Mesenchymal stem cell (in vitro differentiated cells and primary cell): Measurements from ENCODE around the gene COL11A1.
A peak's percentile ranks its signal among the peaks of the same experiment; 100 is the strongest.

Experiments used
- DNase-seq: peaks from one replicate; pipeline ENCODE4 v3.0.0-alpha.2; 2013
- H2AFZ ChIP-seq: one replicate; pipeline ENCODE4 v1.6.1; 2013; ENCODE audit warnings: low read depth, mild to moderate bottlenecking, control low read depth, inconsistent platforms, low read length, moderate library complexity
- H2AK5ac ChIP-seq: 2 replicates; pipeline ENCODE4 v1.6.1; 2013; ENCODE audit warnings: low read length, moderate library complexity, mild to moderate bottlenecking, inconsistent platforms; ENCODE audit not compliant: severe bottlenecking
- H2BK120ac ChIP-seq: one replicate; pipeline ENCODE4 v1.6.1; 2013; ENCODE audit warnings: low read depth, mild to moderate bottlenecking, inconsistent platforms, low read length, moderate library complexity
- H2BK12ac ChIP-seq, 2 experiments: one replicate each; pipeline ENCODE4 v1.6.1; 2013; ENCODE audit warnings: inconsistent platforms in 2 of 2, low read length in 2 of 2, mild to moderate bottlenecking in 2 of 2, moderate library complexity in 2 of 2, control low read depth in 1 of 2
- H2BK15ac ChIP-seq: one replicate; pipeline ENCODE4 v1.6.1; 2013; ENCODE audit warnings: mild to moderate bottlenecking, low read depth, inconsistent platforms; ENCODE audit not compliant: poor library complexity, severe bottlenecking
- H2BK5ac ChIP-seq: 2 replicates; pipeline ENCODE4 v1.6.1; 2013; ENCODE audit warnings: low read depth, mild to moderate bottlenecking, low read length, control low read depth, inconsistent platforms; ENCODE audit not compliant: poor library complexity, severe bottlenecking
- H3K14ac ChIP-seq, 2 experiments: one replicate each; pipeline ENCODE4 v1.6.1; 2013; ENCODE audit warnings: inconsistent platforms in 2 of 2, low read length in 2 of 2, control low read depth in 1 of 2, mild to moderate bottlenecking in 1 of 2, moderate library complexity in 1 of 2
- H3K18ac ChIP-seq, 2 experiments: one replicate each; pipeline ENCODE4 v1.6.1; 2013; ENCODE audit warnings: inconsistent platforms in 2 of 2, low read length in 2 of 2, control low read depth in 1 of 2, low read depth in 1 of 2, mild to moderate bottlenecking in 1 of 2
- H3K23ac ChIP-seq, 2 experiments: one replicate each; pipeline ENCODE4 v1.6.1; 2013; ENCODE audit warnings: inconsistent platforms in 2 of 2, low read length in 2 of 2, mild to moderate bottlenecking in 2 of 2, moderate library complexity in 2 of 2, control low read depth in 1 of 2
- H3K27ac ChIP-seq: 2 replicates; pipeline ENCODE4 v1.5.1; 2013; ENCODE audit warnings: mild to moderate bottlenecking, moderate library complexity, low read length, control low read depth, inconsistent platforms; ENCODE audit not compliant: poor library complexity, severe bottlenecking
- H3K27me3 ChIP-seq, 2 experiments: 2 replicates each; pipeline versions ENCODE4 v1.6.1 to v1.7.0; 2013; ENCODE audit warnings: low read length in 2 of 2, mild to moderate bottlenecking in 2 of 2, moderate library complexity in 2 of 2, control low read depth in 1 of 2, inconsistent platforms in 1 of 2; ENCODE audit not compliant: control insufficient read depth in 1 of 2, insufficient read depth in 1 of 2
- H3K36me3 ChIP-seq, 2 experiments: 2 replicates each; pipeline versions ENCODE4 v1.6.1 to v1.7.0; 2013; ENCODE audit warnings: low read length in 2 of 2, control low read depth in 1 of 2, inconsistent platforms in 1 of 2, low read depth in 1 of 2, mild to moderate bottlenecking in 1 of 2; ENCODE audit not compliant: insufficient read depth in 2 of 2, control insufficient read depth in 1 of 2
- H3K4ac ChIP-seq, 2 experiments: one replicate each; pipeline ENCODE4 v1.6.1; 2013; ENCODE audit warnings: inconsistent platforms in 2 of 2, low read length in 2 of 2, mild to moderate bottlenecking in 2 of 2, moderate library complexity in 2 of 2, control low read depth in 1 of 2, low read depth in 1 of 2
- H3K4me1 ChIP-seq: 2 replicates; pipeline ENCODE4 v1.6.1; 2013; ENCODE audit warnings: low read depth, low read length, control low read depth; ENCODE audit not compliant: control insufficient read depth, insufficient read depth
- H3K4me2 ChIP-seq: 2 replicates; pipeline ENCODE4 v1.6.1; 2013; ENCODE audit warnings: low read length, mild to moderate bottlenecking, inconsistent platforms; ENCODE audit not compliant: poor library complexity, severe bottlenecking
- H3K4me3 ChIP-seq, 2 experiments: 2 replicates each; pipeline versions ENCODE4 v1.5.1 to v1.7.0; 2013; ENCODE audit warnings: low read length in 2 of 2, mild to moderate bottlenecking in 2 of 2, control low read depth in 1 of 2, low read depth in 1 of 2; ENCODE audit not compliant: insufficient read depth in 1 of 2
- H3K79me1 ChIP-seq: replicated peaks from 2 replicates; pipeline ENCODE4 v1.6.1; 2013; ENCODE audit warnings: mild to moderate bottlenecking, control low read depth, low read length, inconsistent platforms; ENCODE audit not compliant: poor library complexity, severe bottlenecking
- H3K9ac ChIP-seq: 2 replicates; pipeline ENCODE4 v1.7.0; 2013; ENCODE audit warnings: mild to moderate bottlenecking, low read length, moderate library complexity
- H3K9me3 ChIP-seq: 2 replicates; pipeline ENCODE4 v1.7.0; 2013; ENCODE audit warnings: mild to moderate bottlenecking, low read length; ENCODE audit not compliant: control insufficient read depth
- H4K8ac ChIP-seq: one replicate; pipeline ENCODE4 v1.6.1; 2013; ENCODE audit warnings: inconsistent platforms, mild to moderate bottlenecking, low read length, moderate library complexity
- H4K91ac ChIP-seq: one replicate; pipeline ENCODE4 v1.6.1; 2013; ENCODE audit warnings: mild to moderate bottlenecking, low read length, inconsistent platforms
- WGBS: methylation state at CpG from one replicate; pipeline ENCODE4 v1.1.7; 2013; ENCODE audit warnings: mixed read lengths; 5-methylcytosine and 5-hydroxymethylcytosine counted together

The COL11A1 gene

DNA sequence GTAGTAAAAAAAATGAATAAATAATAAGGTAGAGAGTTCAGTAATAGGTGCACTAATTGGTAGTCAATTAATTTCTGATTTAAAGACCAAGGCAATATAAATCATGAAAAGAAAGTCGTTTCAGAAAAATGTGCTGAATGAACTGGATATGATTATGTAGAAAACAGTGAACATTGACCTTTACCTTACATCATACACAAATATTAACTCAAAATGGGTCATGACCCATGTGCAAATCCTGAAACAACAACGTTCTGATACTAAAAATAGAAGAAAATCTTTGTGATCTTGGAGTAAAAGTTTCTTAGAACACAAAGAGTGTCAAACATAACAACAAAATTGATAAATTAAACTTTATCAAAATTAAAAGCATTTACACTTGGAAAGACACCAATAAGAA, 39.1 kb downstream of the COL11A1 start:
- no peak overlapping the region for H2BK12ac ChIP-seq
- no peak overlapping the region for H3K4me3 ChIP-seq
- no peak overlapping the region for H2BK15ac ChIP-seq
- H3K14ac ChIP-seq: no peak overlapping the region
- no peak overlapping the region for H2BK120ac ChIP-seq
- no peaks in the 10 kb centered on the region for H3K9me3 ChIP-seq
- no CpG with 5 or more reads among the region's 2 CpGs for WGBS
- no peak overlapping the region for H2BK5ac ChIP-seq
- H2AFZ ChIP-seq: no peak overlapping the region
- no peak overlapping the region for H4K8ac ChIP-seq
- no peak overlapping the region for H3K4ac ChIP-seq
- no peak overlapping the region for H4K91ac ChIP-seq
- H3K4me2 ChIP-seq: no peak overlapping the region
- no peak overlapping the region for H3K23ac ChIP-seq
- H3K9ac ChIP-seq: no peak overlapping the region
- no peaks in the 10 kb centered on the region for H3K79me1 ChIP-seq
- H3K18ac ChIP-seq: no peak overlapping the region
- no peak for DNase-seq
- no peak overlapping the region for H2AK5ac ChIP-seq
- H3K27ac ChIP-seq: no peak overlapping the region
- no peaks in the 10 kb centered on the region for H3K4me1 ChIP-seq
- H3K27me3 ChIP-seq: no peaks in the 10 kb centered on the region
- peaks cover 0 to 3% of the 10 kb centered on the region in 2 experiments for H3K36me3 ChIP-seq

DNA sequence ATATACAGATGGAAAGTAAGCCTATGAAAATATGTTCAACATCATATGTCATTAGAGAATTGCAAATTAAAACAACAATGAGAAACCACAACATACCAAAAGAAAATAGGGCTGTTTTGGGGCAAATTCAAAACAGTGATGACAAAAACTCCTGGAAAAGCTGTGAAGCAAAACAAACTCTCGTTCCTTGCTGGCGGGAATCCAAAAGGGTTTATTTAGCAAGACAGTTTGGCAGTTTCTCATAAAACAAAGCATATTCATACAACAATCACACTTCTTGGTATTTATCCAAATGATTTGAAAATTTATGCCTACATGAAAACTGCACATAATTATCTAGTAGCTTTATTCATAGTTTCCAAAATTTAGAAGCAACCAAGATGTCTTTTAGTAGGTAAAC, 44.4 kb downstream of the COL11A1 start:
- Histone ChIP-seq H3K27ac (no peak overlapping the region), H3K9me3 (no peaks in the 10 kb centered on the region), H3K18ac (no peak overlapping the region), H3K4ac (no peak overlapping the region), H2AFZ (no peak overlapping the region), H3K79me1 (peaks cover 5% of the 10 kb centered on the region), H3K9ac (no peak overlapping the region), H2BK12ac (no peak overlapping the region), H2BK120ac (no peak overlapping the region), H4K91ac (no peak overlapping the region), H2AK5ac (no peak overlapping the region), H3K27me3 (no peaks in the 10 kb centered on the region), H3K4me1 (no peaks in the 10 kb centered on the region), H2BK15ac (no peak overlapping the region), H3K36me3 (peaks cover 0 to 3% of the 10 kb centered on the region in 2 experiments), H3K4me2 (no peak overlapping the region), H3K23ac (no peak overlapping the region), H3K14ac (no peak overlapping the region), H3K4me3 (no peak overlapping the region), H2BK5ac (no peak overlapping the region), H4K8ac (no peak overlapping the region)
- DNase-seq: no peak
- 86% methylated on average over 1 of the region's 2 CpGs for WGBS

DNA sequence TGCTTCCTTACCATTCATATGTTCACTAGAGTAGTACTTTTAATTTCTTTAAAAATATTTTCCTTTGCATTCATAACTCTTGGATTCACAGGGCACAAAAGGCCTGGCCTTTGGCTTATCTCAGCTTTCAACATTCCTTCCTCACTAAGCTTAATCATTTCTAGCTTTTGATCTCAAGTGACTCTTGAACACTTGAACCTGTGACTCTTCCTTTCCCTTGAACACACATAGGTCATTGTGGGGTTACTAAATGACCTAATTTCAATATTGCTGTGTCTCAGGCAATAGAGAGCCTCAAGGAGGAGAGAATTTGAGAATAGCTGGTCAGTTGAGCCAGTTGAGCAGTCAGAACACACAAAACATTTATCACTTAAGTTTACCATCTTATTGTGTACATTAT, 49.9 kb downstream of the COL11A1 start:
- Histone ChIP-seq H2BK15ac (no peak overlapping the region), H2BK5ac (no peak overlapping the region), H3K79me1 (peaks cover 9% of the 10 kb centered on the region), H2BK12ac (no peak overlapping the region), H4K91ac (no peak overlapping the region), H3K4me3 (no peak overlapping the region), H3K27ac (no peak overlapping the region), H3K27me3 (no peaks in the 10 kb centered on the region), H3K4me1 (no peaks in the 10 kb centered on the region), H2AFZ (no peak overlapping the region), H4K8ac (no peak overlapping the region), H3K4ac (no peak overlapping the region), H3K9ac (no peak overlapping the region), H3K18ac (no peak overlapping the region), H3K14ac (no peak overlapping the region), H3K36me3 (peaks cover 0 to 3% of the 10 kb centered on the region in 2 experiments), H3K4me2 (no peak overlapping the region), H2AK5ac (no peak overlapping the region), H2BK120ac (no peak overlapping the region), H3K23ac (no peak overlapping the region), H3K9me3 (no peaks in the 10 kb centered on the region)
- no peak for DNase-seq

DNA sequence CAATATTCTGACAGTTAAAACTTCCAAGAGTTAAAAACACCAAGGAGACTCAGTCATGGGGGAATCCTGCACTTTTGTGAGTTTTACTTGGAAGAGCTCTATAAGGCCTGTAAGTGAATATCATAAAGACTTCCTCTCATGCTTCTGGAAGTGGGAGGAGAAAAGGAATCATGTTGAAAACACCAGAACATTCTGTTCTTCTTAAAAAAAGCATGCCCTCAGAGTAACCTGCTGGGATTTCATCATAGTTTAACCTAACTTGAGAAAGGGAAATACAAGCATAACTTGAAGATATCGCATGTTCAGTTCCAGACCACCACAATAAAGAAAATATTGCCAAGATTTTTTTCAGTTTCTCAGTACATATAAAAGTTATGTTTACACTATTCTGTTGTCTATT, 51.9 kb downstream of the COL11A1 start:
- H3K9me3 ChIP-seq: no peaks in the 10 kb centered on the region
- H4K91ac ChIP-seq: no peak overlapping the region
- no peak overlapping the region for H3K27ac ChIP-seq
- peak; percentile 2 for DNase-seq
- no peak overlapping the region for H2BK5ac ChIP-seq
- no peak overlapping the region for H3K4me2 ChIP-seq
- no peak overlapping the region for H3K14ac ChIP-seq
- no peaks in the 10 kb centered on the region for H3K4me1 ChIP-seq
- WGBS: no CpG with 5 or more reads among the region's 1 CpG
- peaks cover 0 to 5% of the 10 kb centered on the region in 2 experiments for H3K36me3 ChIP-seq
- no peak overlapping the region for H2AFZ ChIP-seq
- H3K9ac ChIP-seq: no peak overlapping the region
- H3K4ac ChIP-seq: no peak overlapping the region
- H3K23ac ChIP-seq: no peak overlapping the region
- H2BK120ac ChIP-seq: no peak overlapping the region
- H3K18ac ChIP-seq: no peak overlapping the region
- H3K27me3 ChIP-seq: no peaks in the 10 kb centered on the region
- H3K4me3 ChIP-seq: no peak overlapping the region
- H2BK12ac ChIP-seq: no peak overlapping the region
- peaks cover 10% of the 10 kb centered on the region for H3K79me1 ChIP-seq
- no peak overlapping the region for H2AK5ac ChIP-seq
- no peak overlapping the region for H4K8ac ChIP-seq
- H2BK15ac ChIP-seq: no peak overlapping the region
